ENCODE results near the gene PRR13. TPM values are rescaled to one million over a fixed set of nuclear protein-coding genes. Genes with fewer than 3 reads are reported as not detected.
"Not testable (repeated sequence)": the region's sequence is repeated elsewhere in the genome, so short reads cannot be mapped to it uniquely, and the experiment has no call there.

Gene PRR13
- total RNA-seq, 2 donors from 2014 or later, result 18.5 to 43.8 TPM

DNA sequence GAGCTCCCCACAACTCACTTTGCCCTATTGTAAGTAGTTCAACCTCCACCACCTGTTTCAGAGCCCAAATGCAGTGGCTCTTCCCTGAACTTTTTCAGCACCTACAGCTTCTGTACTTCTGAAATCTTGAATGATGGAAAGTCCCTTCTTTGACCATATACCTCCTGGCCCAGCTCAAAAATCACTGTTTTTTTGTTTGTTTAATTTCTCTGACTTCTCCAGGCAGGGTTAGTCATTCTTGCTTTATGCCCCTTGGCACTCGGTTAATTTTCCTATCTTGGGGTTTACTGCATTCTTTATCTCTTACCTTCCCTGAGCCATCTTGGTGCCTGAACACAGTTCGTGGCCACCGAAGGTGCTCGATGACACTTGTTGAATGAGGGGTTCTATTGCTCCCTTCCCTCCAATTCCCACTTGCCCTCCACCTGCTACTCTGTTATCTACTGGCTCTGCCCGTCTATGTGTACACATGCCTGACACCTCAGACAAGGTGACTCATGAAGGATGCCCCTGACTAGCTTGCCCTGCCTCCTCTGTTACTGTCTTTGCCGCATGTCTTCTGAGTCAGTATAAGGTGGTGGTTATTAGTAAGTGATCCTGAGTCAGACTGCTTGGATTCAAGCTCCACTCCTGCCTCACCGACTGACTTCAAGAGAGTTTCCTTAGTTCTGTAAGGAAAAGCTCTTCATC is 13.5 kb upstream of the PRR13 start:
- Histone ChIP-seq H3K9me3 (no peaks in the 10 kb centered on the region), H3K36me3 (replicated peaks in 1 of 2; ENCODE audit: insufficient read depth in 1 of 2, low read depth in 2 of 2) (no peaks in the 10 kb centered on the region), H3K4me1 (peaks cover 35% of the 10 kb centered on the region), H3K27me3 (no peaks in the 10 kb centered on the region), H3K27ac (no peak overlapping the region), H3K4me3 (no peak overlapping the region)
- ATAC-seq, result no peak
- 52 to 54% methylated on average over 7 of the region's 7 CpGs for WGBS, 2 donors
- intact Hi-C loops (cut with DNase I), result no loop called here
- TF ChIP-seq, protein P1, sequence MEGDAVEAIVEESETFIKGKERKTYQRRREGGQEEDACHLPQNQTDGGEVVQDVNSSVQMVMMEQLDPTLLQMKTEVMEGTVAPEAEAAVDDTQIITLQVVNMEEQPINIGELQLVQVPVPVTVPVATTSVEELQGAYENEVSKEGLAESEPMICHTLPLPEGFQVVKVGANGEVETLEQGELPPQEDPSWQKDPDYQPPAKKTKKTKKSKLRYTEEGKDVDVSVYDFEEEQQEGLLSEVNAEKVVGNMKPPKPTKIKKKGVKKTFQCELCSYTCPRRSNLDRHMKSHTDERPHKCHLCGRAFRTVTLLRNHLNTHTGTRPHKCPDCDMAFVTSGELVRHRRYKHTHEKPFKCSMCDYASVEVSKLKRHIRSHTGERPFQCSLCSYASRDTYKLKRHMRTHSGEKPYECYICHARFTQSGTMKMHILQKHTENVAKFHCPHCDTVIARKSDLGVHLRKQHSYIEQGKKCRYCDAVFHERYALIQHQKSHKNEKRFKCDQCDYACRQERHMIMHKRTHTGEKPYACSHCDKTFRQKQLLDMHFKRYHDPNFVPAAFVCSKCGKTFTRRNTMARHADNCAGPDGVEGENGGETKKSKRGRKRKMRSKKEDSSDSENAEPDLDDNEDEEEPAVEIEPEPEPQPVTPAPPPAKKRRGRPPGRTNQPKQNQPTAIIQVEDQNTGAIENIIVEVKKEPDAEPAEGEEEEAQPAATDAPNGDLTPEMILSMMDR (IDR thresholded peaks at IDR 0.05), result no peak
- TF ChIP-seq POLR2A (IDR thresholded peaks at IDR 0.05), result no peak
- no peak for DNase-seq

DNA sequence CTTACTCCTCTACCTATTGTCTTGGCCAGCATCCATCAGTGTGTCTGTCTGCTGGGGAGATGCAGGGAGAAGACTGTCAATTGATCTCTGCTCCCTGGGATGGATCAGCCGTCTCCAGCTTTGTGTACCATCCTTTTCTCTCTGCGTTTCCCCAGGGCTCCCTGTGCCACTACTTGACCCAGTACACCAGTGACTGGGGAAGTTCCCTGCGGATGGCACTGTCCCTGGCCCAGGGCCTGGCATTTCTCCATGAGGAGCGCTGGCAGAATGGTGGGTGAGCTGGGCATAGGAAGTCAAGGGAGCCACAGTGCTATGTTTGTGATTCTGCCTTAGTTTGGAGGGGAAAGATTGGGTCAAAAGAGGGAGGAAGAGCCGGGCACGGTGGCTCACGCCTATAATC is 12.8 kb upstream of the PRR13 start:
- TF ChIP-seq, protein P1 (IDR thresholded peaks at IDR 0.05), result no peak
- no peak for TF ChIP-seq POLR2A (IDR thresholded peaks at IDR 0.05)
- Histone ChIP-seq H3K27ac (no peak overlapping the region), H3K27me3 (no peaks in the 10 kb centered on the region), H3K36me3 (replicated peaks in 1 of 2; ENCODE audit: insufficient read depth in 1 of 2, low read depth in 2 of 2) (no peaks in the 10 kb centered on the region), H3K4me3 (no peak overlapping the region), H3K4me1 (peaks cover 35% of the 10 kb centered on the region), H3K9me3 (no peaks in the 10 kb centered on the region)
- no peak for ATAC-seq
- WGBS, 2 donors, result 80 to 87% methylated on average over 5 to 7 of the region's 7 CpGs
- DNase-seq, result no peak
- intact Hi-C loops (cut with DNase I), result no loop called here

DNA sequence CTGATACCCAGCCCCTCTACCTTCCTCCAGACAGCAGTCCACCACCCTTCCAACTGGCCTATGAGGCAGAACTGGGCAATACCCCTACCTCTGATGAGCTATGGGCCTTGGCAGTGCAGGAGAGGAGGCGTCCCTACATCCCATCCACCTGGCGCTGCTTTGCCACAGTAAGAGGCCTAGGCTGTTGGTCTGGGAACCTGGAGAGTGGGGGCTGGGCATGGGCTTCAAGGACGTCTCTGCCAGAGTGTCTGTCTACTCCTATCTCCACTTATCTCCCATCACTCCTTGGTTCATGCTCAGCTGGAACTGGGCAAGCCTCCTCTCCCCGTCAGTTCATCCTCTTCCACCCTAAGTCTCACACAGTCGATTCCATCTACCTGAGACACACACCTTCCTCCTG is 11.4 kb upstream of the PRR13 start:
- Histone ChIP-seq H3K4me3 (no peak overlapping the region), H3K27ac (no peak overlapping the region), H3K4me1 (peaks cover 23% of the 10 kb centered on the region), H3K27me3 (no peaks in the 10 kb centered on the region), H3K36me3 (replicated peaks in 1 of 2; ENCODE audit: insufficient read depth in 1 of 2, low read depth in 2 of 2) (no peaks in the 10 kb centered on the region), H3K9me3 (no peaks in the 10 kb centered on the region)
- DNase-seq (no peak), ATAC-seq (no peak)
- WGBS, 2 donors, result 81 to 83% methylated on average over 5 of the region's 5 CpGs
- intact Hi-C loops (cut with DNase I), result no loop called here
- TF ChIP-seq, protein P1 (IDR thresholded peaks at IDR 0.05), result no peak
- no peak for TF ChIP-seq POLR2A (IDR thresholded peaks at IDR 0.05)

DNA sequence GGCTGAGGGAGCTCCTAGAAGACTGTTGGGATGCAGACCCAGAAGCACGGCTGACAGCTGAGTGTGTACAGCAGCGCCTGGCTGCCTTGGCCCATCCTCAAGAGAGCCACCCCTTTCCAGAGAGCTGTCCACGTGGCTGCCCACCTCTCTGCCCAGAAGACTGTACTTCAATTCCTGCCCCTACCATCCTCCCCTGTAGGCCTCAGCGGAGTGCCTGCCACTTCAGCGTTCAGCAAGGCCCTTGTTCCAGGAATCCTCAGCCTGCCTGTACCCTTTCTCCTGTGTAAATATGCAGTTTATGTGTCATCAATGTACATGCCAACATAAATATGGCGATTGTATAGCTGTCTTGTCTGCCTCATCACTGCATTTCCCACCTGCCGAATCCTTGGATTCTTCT is 10.3 kb upstream of the PRR13 start:
- 75 to 83% methylated on average over 4 to 7 of the region's 7 CpGs for whole genome bisulfite sequencing, 2 donors
- Histone ChIP-seq H3K4me1 (peaks cover 12% of the 10 kb centered on the region), H3K27me3 (no peaks in the 10 kb centered on the region), H3K36me3 (replicated peaks in 1 of 2; ENCODE audit: insufficient read depth in 1 of 2, low read depth in 2 of 2) (no peaks in the 10 kb centered on the region), H3K9me3 (no peaks in the 10 kb centered on the region), H3K4me3 (no peak overlapping the region), H3K27ac (no peak overlapping the region)
- ATAC-seq, result no peak
- intact Hi-C loops (cut with DNase I), result no loop called here
- TF ChIP-seq, protein P1 (IDR thresholded peaks at IDR 0.05), result no peak
- no peak for TF ChIP-seq POLR2A (IDR thresholded peaks at IDR 0.05)
- no peak for DNase-seq

DNA sequence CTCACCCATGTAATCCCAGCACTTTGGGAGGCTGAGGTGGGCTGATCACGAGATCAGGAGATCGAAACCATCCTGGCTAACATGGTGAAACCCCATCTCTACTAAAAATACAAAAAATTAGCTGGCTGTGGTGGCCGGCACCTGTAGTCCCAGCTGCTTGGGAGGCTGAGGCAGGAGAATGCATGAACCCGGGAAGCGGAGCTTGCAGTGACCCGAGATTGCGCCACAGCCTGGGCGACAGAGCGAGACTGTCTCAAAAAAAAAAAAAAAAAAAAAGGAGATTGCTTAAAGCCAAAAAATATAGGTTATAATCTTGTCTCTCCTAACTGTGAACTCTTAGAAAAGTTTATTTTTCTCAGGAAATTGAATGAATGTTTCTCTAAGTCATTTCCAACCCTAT is 6.2 kb upstream of the PRR13 start:
- ATAC-seq; intact Hi-C loops (cut with DNase I); H3K27ac ChIP-seq; H3K4me3 ChIP-seq; DNase-seq; H3K27me3 ChIP-seq; H3K36me3 ChIP-seq (replicated peaks in 1 of 2; ENCODE audit: insufficient read depth in 1 of 2, low read depth in 2 of 2); H3K9me3 ChIP-seq; H3K4me1 ChIP-seq: not testable (repeated sequence)
- WGBS, 2 donors, result 89 to 94% methylated on average over 9 of the region's 9 CpGs

DNA sequence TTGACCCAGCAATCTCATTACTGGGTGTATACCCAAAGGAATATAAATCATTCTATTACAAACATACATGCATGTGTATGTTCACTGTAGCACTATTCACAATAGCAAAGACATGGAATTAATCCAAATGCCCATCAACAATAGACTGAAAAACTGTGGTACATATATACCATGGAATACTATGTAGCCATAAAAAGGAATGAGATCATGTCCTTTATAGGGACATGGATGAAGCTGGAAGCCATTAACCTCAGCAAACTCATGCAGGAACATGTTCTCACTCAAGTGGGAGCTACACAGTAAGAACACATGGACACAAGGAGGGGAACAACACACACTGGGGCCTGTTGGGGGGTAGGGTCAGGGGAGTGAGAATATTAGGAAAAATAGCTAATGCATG is 2.0 kb upstream of the PRR13 start:
- ATAC-seq; intact Hi-C loops (cut with DNase I): not testable (repeated sequence)
- peaks cover 31% of the 10 kb centered on the region for H3K4me1 ChIP-seq

More for the DNA sequence above, 2.0 kb upstream of the PRR13 start:
- H3K36me3 ChIP-seq (replicated peaks in 1 of 2; ENCODE audit: insufficient read depth in 1 of 2, low read depth in 2 of 2); H3K27ac ChIP-seq; H3K9me3 ChIP-seq; H3K27me3 ChIP-seq; H3K4me3 ChIP-seq; DNase-seq: not testable (repeated sequence)

Data from body of pancreas (tissue), 4 donors.